Activated CD8-positive, alpha-beta T cell treated with anti-CD3 and anti-CD28 coated beads for 36 hours (primary cell): ENCODE data around the gene SPSB2. TPM values are rescaled to one million over a fixed set of nuclear protein-coding genes. Genes with fewer than 3 reads are reported as not detected.
"Not testable (repeated sequence)": the region's sequence is repeated elsewhere in the genome, so short reads cannot be mapped to it uniquely, and the experiment has no call there.

Experiments used
- ATAC-seq: fragments of 200-7000 bp; cut with Tn5 transposase; one replicate; pipeline ENCODE4 v1.10.0; 2021; ENCODE audit warnings: mild to moderate bottlenecking, moderate library complexity
- CTCF ChIA-PET: fragments of 350-600 bp; sonication (Branson Sonifier 250); formaldehyde crosslinking; loops from one replicate; lab custom pipeline; 2021; ENCODE audit warnings: antibody characterized with exemption; lab: Charles Lee
- POLR2A ChIA-PET: fragments of 350-600 bp; sonication (Branson Sonifier 250); formaldehyde crosslinking; loops from one replicate; lab custom pipeline; 2021; ENCODE audit warnings: antibody characterized with exemption; lab: Charles Lee
- DNase-seq: peaks from one replicate; pipeline ENCODE4 v3.0.0-alpha.2; 2020
- H3K27ac Mint-ChIP-seq: one replicate; pipeline ENCODE4 v1.8.0; 2021; ENCODE audit warnings: mild to moderate bottlenecking, mixed read lengths
- H3K27me3 Mint-ChIP-seq: one replicate; pipeline ENCODE4 v1.8.0; 2021; ENCODE audit warnings: mixed read lengths
- H3K36me3 Mint-ChIP-seq: one replicate; pipeline ENCODE4 v1.8.0; 2021; ENCODE audit warnings: low read depth, mixed read lengths
- H3K4me1 Mint-ChIP-seq: one replicate; pipeline ENCODE4 v1.8.0; 2021; ENCODE audit warnings: low read depth, mixed read lengths
- H3K4me3 Mint-ChIP-seq: one replicate; pipeline ENCODE4 v1.8.0; 2021; ENCODE audit warnings: mild to moderate bottlenecking, moderate library complexity, mixed read lengths
- H3K9me3 Mint-ChIP-seq: one replicate; pipeline ENCODE4 v1.8.0; 2021; ENCODE audit warnings: mixed read lengths
- intact Hi-C: fragments of 100-400 bp; cut with micrococcal nuclease; formaldehyde crosslinking; loops from one replicate; pipeline ENCODE4 v1.10.0; 2022
- total RNA-seq, 2 experiments: library from RNA; stranded (reverse); gene quantifications; one replicate each; pipeline ENCODE4 v1.2.3, GENCODE V29; 2021
- TF ChIP-seq, protein P1 (sequence below): fragments of 200-600 bp; IDR thresholded peaks from one replicate; pipeline ENCODE4 v1.8.0; 2022; ENCODE audit warnings: antibody characterized with exemption, mild to moderate bottlenecking

SPSB2 gene
- total RNA-seq, 2 experiments from 2014 or later: 2.2 to 2.6 TPM

DNA sequence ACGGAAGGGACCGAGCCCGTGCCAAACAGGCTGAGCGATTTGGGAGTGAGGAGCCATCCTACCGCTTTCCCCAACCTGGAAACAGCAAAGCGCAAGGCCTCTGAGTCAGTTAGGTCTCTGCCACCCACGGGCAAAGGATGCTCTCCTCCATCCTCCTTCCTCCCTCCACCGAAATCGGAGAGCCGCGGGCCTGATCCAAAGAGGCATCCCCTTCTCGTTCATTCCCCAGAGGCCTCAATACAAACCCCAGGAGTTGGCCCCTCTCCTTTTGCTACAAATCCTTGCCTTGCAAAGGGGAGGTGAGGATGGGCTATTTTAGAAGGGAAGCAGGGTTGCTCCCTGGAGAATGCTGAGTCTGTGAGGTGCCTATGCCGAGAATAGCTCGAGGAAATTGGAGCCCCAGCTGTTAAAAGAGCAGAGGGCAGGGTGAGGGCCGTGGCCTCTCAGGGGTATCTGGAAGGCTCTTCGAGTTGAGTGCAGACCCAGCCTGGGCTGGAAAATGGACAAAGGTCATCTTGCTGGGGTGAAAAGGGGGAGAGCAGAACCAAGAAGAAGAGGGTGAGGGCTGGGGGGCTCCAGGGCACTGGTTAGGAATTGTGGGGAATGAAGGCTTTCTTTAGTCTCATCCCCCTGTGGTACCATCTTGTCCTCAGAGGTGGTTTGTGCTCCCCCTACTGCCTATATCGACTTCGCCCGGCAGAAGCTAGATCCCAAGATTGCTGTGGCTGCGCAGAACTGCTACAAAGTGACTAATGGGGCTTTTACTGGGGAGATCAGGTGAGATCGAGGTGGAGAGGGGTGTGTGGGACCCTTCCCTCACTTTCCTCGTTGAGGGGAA, 4.7 kb downstream of the SPSB2 start:
- CTCF ChIA-PET: interaction anchor here (0.6 to 9.5 kb wide), 19 partner anchors 15 to 241 kb away, joined by 3 to 124 read pairs (median 5); partner anchors contain the start of genes C1RL, CDCA3, COPS7A and LRRC23
- TF ChIP-seq, protein P1, sequence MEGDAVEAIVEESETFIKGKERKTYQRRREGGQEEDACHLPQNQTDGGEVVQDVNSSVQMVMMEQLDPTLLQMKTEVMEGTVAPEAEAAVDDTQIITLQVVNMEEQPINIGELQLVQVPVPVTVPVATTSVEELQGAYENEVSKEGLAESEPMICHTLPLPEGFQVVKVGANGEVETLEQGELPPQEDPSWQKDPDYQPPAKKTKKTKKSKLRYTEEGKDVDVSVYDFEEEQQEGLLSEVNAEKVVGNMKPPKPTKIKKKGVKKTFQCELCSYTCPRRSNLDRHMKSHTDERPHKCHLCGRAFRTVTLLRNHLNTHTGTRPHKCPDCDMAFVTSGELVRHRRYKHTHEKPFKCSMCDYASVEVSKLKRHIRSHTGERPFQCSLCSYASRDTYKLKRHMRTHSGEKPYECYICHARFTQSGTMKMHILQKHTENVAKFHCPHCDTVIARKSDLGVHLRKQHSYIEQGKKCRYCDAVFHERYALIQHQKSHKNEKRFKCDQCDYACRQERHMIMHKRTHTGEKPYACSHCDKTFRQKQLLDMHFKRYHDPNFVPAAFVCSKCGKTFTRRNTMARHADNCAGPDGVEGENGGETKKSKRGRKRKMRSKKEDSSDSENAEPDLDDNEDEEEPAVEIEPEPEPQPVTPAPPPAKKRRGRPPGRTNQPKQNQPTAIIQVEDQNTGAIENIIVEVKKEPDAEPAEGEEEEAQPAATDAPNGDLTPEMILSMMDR: no peak
- no peaks in the 10 kb centered on the region for H3K27me3 Mint-ChIP-seq
- peaks cover 72% of the 10 kb centered on the region for H3K36me3 Mint-ChIP-seq
- no peak for ATAC-seq
- DNase-seq: peak; percentile 23
- POLR2A ChIA-PET: interaction anchor here (0.7 to 13.0 kb wide), 18 partner anchors 9 to 115 kb away, joined by 3 to 218 read pairs (median 6); partner anchors contain the start of genes C12orf57, CDCA3, MLF2 and P3H3
- peak overlapping the region; percentile 91 for H3K4me3 Mint-ChIP-seq
- peaks cover 55% of the 10 kb centered on the region for H3K4me1 Mint-ChIP-seq
- intact Hi-C loops: no loop called here
- H3K9me3 Mint-ChIP-seq: no peaks in the 10 kb centered on the region
- H3K27ac Mint-ChIP-seq: peak overlapping the region; percentile 97

DNA sequence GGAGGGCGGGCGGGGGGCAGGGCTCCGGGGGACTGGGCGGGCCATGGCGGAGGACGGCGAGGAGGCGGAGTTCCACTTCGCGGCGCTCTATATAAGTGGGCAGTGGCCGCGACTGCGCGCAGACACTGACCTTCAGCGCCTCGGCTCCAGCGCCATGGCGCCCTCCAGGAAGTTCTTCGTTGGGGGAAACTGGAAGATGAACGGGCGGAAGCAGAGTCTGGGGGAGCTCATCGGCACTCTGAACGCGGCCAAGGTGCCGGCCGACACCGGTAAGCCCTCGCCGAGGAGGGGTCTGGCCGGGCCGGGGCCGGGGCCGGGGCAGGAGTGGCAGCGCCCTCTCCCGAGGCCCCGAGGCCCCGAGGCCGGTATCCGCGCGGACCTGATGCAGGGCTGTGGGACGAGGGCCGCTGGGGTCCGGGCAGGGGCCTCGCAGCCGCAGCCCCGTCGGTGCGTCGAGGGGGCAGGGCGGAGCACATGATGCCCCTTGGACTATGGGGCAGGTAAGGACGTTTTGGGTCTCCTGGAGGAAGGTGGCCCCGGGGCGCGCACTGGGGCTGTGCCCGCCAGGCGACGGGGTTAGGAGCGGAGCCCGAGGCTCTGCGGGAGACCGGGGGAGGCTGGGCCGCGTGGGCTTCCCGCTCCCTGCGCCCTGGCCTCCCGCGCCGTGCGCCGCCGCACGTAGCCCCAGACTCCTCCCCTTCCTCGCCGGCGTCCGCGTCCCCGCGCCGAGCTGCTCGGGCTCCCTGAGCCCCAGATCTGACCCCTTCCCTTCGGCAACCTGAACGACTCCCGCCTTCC, 5.5 kb downstream of the SPSB2 start, which contains the start of gene TPI1:
TPI1 (plus strand) TSS at position 119 of the 798 bp plus-strand sequence; CDS start at position 155, 36 bp downstream.
- H3K27me3 Mint-ChIP-seq: no peaks in the 10 kb centered on the region
- peaks cover 55% of the 10 kb centered on the region for H3K4me1 Mint-ChIP-seq
- intact Hi-C loops: no loop called here
- POLR2A ChIA-PET: interaction anchor here (0.7 to 13.0 kb wide), 29 partner anchors 8 to 333 kb away, joined by 3 to 218 read pairs (median 4); partner anchors contain the start of genes C12orf57, CDCA3, GAPDH and GNB3
- peak within 1 kb of the TSS; percentile 91 for H3K4me3 Mint-ChIP-seq
- H3K36me3 Mint-ChIP-seq: peaks cover 73% of the 10 kb centered on the region
- DNase-seq: peak; percentile 84
- CTCF ChIA-PET: interaction anchor here (1.3 to 9.5 kb wide), 8 partner anchors 11 to 115 kb away, joined by 3 to 124 read pairs (median 6); partner anchors contain the start of genes CDCA3, MLF2, PTMS and USP5
- H3K27ac Mint-ChIP-seq: peak within 1 kb of the TSS; percentile 97
- TF ChIP-seq, protein P1: no peak
- no peaks in the 10 kb centered on the region for H3K9me3 Mint-ChIP-seq
- ATAC-seq: peak; percentile 74

DNA sequence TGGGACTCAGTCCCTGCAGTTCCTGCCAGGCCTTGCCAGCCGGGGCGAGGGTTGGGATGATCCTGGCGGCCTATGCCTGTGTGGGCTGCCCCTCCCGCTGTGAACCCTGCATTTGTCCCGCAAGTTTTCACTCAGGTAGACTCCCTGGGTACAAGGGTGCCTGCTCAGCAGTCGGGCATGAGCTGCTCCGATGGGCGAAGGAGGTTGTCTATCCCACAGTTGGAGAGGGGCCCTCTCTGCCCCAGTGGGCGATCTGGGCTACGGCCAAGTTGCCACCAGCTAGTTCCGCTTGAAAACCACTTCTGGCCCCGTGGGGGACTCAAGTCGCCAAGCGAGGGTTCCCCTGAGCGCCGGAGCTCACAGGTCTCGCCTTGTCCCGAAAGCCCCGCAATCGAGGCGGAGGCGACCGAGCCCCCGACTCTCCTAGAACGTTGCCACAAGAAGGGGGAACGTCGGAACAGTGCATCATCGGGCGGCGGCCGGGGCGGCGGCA, 6.1 kb downstream of the SPSB2 start:
- CTCF ChIA-PET: interaction anchor here (1.3 to 9.5 kb wide), 7 partner anchors 12 to 114 kb away, joined by 3 to 124 read pairs (median 6); partner anchors contain the start of genes CDCA3, MLF2, PTMS and USP5
- Mint-ChIP-seq H3K36me3 (peaks cover 72% of the 10 kb centered on the region), H3K4me3 (peak overlapping the region; percentile 91), H3K27ac (peak overlapping the region; percentile 97), H3K9me3 (no peaks in the 10 kb centered on the region), H3K4me1 (peaks cover 51% of the 10 kb centered on the region), H3K27me3 (no peaks in the 10 kb centered on the region)
- peak; percentile 6 for ATAC-seq
- no peak for DNase-seq
- TF ChIP-seq, protein P1: no peak
- intact Hi-C loops: no loop called here
- POLR2A ChIA-PET: interaction anchor here (0.6 to 13.0 kb wide), 28 partner anchors 8 to 333 kb away, joined by 3 to 218 read pairs (median 4); partner anchors contain the start of genes C12orf57, CDCA3, GAPDH and GNB3

DNA sequence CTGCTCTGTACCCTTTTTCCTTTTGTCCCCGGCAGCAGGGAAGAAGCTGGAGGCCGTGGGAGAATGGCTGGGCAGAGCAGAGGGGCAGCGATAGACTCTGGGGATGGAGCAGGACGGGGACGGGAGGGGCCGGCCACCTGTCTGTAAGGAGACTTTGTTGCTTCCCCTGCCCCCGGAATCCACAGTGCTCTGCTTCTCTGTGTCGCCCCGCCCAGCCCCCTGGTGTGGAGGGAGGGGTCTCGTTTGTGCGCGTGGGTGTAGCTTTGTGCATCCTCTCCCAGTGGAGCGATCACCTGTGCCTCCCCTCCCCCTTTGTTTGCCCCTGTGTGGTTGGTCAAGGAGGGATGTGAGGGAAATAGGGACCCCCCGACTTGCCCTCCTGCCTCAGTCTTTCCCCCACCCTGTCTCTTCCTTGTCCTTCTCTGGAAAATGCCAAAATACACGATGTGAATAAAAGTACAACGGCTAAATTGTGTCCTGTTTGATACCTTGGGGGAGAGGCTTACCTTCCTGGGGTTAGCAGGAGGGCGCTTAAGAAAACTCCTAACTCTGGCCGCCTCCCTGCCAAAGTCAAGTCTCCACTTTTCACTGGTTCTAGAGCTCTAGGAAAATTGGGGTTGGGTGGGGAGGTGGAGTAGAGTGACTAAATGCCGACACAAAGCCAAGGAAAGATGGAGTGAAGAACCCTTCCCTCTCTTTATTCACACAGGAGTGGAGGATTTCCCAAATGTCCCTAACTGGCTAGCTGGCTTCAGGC, 6.8 kb downstream of the SPSB2 start:
- H3K4me3 Mint-ChIP-seq: peak overlapping the region; percentile 91
- peak; percentile 63 for DNase-seq
- peaks cover 69% of the 10 kb centered on the region for H3K36me3 Mint-ChIP-seq
- TF ChIP-seq, protein P1: no peak
- POLR2A ChIA-PET: interaction anchor here (0.6 to 13.0 kb wide), 22 partner anchors 8 to 261 kb away, joined by 3 to 218 read pairs (median 4); partner anchors contain the start of genes C12orf57, CDCA3, GNB3 and MLF2
- H3K27ac Mint-ChIP-seq: peak overlapping the region; percentile 97
- ATAC-seq: no peak
- CTCF ChIA-PET: interaction anchor here (1.0 to 9.5 kb wide), 6 partner anchors 12 to 100 kb away, joined by 3 to 124 read pairs (median 6); partner anchors contain the start of genes CDCA3, PTMS and USP5
- no peaks in the 10 kb centered on the region for H3K27me3 Mint-ChIP-seq
- H3K9me3 Mint-ChIP-seq: no peaks in the 10 kb centered on the region
- intact Hi-C loops: no loop called here
- peaks cover 45% of the 10 kb centered on the region for H3K4me1 Mint-ChIP-seq

DNA sequence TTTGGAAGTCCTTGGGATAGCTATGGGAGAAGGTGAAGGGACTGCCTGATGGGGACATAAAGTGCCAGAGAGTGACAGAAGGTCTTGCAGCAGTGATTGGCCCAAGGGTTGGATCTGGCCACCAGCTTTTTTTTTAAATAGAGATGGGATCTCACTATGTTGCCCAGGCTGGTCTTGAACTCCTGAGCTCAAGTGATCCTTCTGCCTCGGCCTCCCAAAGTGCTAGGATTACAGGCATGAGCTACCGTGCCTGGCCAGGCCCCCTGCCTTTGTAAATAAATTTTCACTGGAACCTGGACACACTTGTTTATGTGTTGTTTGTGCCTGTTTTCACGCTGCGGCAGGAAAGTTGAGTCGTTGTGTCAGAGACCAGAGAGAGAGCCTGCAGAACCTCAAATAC, 7.8 kb downstream of the SPSB2 start:
- Mint-ChIP-seq H3K4me1 (peaks cover 35% of the 10 kb centered on the region), H3K36me3 (peaks cover 69% of the 10 kb centered on the region), H3K27ac (peak overlapping the region; percentile 23)
- H3K9me3 Mint-ChIP-seq, H3K4me3 Mint-ChIP-seq, ATAC-seq, intact Hi-C loops, H3K27me3 Mint-ChIP-seq, DNase-seq: not testable (repeated sequence)
- ChIA-PET POLR2A (interaction anchor here (0.8 to 13.0 kb wide), 4 partner anchors 9 to 26 kb away, joined by 3 to 218 read pairs (median 4); partner anchors contain the start of genes CDCA3 and USP5), CTCF (interaction anchor here (0.7 to 9.5 kb wide), 6 partner anchors 7 to 99 kb away, joined by 3 to 124 read pairs (median 4); partner anchors contain the start of genes CDCA3, PTMS, SPSB2 and USP5)
